ENCODE measurements around the gene ASAH2.
"Not testable (repeated sequence)": the region's sequence is repeated elsewhere in the genome, so short reads cannot be mapped to it uniquely, and the experiment has no call there.

Gene ASAH2

DNA sequence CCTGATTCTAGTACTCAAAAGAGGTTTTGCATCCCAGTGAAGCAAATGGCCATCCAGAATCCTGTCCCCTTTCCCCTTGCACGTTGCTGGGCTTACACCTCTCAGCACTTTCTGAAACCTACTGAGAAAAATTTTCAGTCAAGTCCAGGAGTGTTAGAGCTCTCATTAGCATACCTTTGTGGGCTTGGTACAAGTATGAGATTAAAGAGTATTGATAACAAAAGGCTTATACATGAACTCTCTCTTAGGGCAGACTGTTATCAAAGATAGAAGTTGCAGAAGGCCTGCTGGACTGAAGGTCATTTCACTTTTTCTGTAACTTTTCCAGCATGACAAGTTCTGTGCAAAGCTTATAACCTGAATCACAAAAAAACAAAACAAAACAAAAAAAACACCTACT, at the start of gene ASAH2:
Gene ASAH2, minus strand, starts transcription at position 123 of the 400 bp plus-strand sequence. CDS start 2,906 bp downstream, outside the sequence.
- no peak for DNase-seq

DNA sequence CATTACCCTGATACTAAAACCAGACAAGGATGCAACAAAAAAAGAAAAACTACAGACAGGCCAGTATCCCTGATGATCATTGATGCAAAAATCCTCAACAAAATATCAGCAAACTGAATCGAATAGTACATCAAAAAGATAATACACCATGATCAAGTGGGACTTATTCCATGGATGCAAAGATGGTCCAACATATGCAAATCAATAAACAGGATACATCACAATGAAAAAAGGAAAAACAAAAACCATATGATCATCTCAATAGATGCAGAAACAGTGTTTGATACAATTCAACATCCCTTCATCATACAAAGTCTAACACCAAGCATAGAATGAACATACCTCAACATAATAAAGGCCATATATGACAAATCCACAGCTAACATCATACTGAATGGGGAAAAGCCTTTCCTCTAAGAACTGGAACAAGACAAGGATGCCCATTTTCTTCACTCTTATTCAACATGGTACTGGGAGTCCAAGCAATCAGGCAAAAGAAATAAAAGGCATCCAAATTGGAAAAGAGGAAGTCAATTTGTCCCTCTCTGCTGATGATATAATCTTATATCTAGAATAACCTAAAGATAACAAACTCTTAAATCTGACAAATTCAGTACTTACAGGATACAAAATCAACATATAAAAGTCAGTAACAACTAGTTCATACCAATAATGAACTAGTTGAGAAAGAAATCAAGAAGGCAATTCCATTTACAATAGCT, 48.8 kb upstream of the ASAH2 start:
- no peak for DNase-seq

DNA sequence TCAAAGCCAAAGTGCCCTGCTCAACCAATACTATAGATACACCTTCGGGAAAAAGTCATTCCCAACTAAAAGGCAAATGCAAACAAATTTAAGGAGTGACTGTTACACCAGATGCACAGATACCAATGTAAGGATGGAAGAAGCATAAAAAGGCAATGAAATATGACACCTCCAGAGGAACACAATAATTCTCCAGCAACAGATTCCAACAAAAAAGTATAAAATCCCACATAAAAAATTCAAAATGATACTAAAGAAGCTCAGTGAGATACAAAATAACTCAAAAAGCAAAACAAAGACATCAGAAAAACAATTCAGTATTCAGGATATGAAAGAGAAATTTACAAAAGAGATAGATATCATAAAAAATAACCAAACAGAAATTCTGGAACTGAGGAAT, 44.1 kb upstream of the ASAH2 start:
- no peak for DNase-seq

DNA sequence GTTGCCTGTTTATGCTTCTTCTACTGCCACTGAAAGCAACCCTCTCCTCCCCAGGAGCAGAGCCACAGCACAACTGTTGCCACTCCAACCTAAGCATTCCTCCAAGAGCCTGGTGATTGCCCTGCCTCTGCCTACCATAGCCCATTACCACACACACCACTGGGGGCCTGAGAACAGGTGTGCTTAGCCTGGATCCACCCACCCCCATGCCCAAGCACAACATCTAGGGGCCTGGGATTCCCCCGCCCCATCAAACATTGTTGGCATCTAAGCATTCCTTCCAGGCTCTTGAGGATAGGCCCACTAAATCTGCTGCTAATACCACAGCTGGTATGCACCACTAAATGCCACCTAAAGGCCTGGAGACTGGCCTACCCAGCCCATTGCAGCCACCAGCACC, 43.3 kb upstream of the ASAH2 start:
- DNase-seq: no peak

DNA sequence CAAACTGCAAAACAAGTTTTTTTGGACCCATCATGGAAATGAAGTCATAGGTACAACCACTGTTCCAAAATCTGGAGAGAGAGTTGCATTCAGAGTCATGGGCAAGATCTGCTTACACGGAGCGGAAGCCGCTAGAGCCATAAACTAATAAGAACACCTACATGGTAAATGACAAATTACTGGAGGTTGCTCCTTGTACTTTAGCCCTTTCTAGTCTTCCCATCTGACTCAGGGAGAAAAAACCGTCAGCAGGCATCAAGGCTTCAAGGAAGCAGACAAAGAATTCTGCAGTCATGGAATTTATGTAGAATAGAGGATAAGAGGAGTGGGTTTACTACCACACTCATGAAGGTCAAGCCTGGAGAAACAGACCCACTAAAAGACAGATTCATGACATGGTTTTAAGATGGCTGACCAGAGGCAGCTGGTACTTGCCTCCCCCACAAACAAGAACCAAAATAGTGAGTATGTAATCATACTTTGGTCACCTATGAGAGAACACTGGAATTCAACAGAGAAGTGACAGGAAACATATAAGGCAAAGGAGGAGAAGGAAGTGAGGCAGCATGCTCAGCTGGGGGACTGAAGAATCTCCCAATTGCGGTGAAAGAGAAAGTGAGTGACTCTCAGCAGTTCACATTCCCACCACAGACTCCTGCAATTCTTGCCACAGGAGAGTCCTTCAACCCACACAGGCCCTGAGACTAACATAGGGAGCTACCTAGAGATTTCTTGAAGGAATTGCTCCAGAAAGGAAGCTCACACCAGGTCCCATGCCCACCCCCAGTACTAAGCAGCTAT, 42.4 kb upstream of the ASAH2 start:
- DNase-seq: no peak

DNA sequence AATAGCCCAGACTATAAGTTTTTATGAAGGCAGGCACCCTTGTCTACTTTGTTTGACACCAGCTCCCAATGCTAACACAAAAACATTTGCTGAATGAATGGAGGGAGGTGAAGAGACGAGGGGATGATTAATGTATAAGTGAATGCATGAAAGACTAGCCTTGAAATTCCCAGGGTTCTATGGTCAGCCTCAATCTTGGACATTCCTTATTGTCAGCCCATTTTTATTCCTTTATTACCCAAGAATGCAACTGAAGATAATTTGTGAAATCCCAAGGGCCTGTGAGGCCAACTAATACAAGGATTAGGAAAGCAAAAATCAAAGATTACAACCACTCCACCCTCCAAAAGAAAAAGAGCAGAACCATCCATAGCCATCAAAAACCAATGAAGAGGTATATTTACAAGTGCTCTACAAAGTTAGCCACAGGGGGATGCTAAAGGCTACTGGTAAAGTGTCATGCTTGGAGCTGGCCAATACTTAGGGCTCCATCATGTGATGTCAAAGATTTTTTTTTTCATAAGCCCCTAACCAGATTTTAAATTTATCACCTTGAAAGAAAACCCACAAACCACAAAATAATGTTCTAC, 40.0 kb upstream of the ASAH2 start:
- no peak for DNase-seq

DNA sequence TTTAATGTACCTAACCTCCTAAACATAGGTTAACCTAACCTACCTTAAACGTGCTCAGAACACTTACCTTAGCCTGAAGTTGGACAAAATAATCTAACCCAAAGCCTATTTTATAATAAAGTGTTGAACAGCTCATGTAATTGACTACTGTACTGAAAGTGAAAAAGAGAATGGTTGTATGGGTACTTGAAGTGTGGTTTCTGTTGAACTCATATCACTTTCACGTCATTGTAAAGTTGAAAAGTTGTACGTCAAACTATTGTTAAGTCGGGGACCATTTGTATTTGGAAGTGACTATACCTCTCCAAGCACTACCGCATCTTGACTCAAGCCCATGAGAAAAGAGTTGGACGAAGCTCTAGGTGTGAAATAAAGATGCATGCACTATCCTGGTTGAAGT, 37.9 kb upstream of the ASAH2 start:
- DNase-seq: no peak

DNA sequence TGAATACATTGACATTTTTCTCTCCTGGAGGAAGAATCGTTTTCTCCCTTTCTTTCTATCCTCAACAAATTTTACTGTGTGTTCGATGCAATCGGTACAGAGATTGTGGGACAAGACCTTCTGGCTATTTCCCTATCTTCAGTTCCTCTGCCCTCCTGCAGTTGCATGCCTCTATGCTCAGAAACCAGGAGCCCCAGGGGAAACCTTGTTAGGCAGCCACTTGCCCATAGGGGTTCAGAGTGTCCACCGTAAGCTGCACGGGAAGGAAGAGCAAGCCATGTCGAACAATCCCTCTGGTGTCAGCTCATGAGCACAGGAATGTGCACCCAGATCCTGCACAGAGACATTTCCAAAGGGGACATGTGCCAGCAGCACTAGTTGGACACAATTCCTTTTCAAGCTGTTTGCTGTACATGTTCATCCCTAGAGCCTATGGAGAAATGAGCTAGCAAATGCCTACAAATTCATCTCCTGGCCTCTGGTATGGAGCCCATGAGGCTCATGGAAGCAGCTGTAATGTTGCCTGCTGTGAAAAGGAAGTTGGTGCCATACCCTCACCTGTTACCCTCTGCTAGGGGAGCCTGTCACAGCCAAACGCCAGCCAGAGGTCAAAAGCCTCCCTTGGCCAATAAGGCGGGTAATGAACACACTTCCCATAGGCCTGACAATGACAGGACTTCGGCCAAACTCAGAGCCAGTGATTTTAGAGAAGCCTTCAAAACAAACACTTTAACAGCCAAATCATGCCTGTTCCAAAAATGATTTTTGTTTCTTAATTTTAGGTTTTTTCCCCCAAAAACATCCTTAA, 35.9 kb upstream of the ASAH2 start:
- no peak for DNase-seq

DNA sequence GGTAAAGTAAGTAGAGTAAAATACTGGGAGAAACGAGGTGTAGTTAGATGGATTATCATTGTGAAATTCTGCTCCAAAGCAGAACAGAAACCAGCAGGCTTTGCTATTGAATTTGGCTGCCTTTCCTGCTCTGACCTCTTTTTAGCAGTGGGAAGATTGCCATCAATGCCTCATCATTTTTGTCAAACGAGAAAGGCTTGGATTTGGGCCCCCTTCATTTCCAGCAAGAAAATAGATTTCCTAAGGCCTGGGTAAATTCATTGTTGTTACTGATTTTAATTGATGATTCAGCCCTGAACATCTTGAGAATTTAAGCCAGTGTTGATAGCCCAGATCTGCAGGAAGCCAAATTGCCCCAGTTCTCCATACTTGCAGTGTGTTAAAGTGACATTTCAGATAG, 35.2 kb upstream of the ASAH2 start:
- no peak for DNase-seq

DNA sequence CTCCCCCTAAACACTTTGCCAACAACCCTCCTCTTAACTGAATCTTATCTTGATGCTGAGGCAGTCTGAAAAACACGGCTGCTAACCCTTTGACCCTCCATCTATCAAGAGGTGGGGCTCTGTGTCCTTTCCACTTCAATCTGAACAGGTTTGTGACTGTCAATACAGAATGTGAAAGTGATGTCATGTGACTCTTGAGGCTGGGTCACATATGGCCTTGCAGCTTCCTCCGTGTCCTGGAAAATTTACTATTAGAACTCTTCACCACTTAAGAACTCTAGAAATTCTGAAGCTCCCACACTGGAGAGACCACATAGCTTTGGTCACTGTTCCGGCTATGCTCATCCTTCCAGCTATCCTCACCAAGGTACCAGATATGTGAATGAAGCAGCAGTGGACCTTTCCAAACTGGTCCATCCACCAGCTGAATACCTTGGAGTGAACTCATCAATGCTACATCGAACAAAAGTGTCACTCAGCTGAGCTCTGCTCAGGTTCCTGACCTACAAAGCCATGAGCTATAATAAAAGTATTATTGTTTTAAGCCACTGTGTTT, 30.7 kb upstream of the ASAH2 start:
- no peak for DNase-seq

DNA sequence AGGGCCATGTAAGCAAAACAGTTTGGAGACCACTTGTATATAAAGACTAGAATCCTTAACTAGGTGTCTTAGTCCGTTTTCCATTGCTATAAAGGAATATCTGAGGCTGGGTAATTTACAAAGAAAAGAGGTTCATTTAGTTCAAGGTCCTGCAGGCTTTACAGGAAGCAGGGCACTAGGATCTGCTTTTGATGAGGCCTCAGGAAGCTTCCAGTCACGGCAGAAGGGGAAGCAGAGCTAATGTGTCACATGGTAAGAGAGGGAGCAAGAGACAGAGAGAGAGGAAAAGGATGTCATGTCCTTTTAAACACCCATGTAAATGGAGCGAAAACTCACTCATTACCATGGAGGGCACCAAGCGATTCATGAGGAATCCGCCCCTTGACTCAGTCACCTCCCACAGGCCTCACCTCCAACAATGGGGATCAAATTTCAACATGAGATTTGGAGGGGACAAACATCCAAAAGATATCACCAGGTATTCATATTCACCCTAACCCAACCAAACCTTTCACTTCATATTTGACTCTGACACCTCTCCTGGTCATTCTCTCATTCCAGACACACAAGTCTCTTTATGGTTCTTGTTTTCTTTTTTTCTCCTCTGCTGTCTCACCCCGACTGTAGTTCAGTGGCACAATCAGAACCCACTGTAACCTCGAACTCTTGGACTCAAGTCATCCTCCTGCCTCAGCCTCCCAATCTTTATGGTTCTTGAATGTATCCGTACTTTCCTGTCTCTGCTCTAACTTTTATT, 30.1 kb upstream of the ASAH2 start:
- DNase-seq: no peak

DNA sequence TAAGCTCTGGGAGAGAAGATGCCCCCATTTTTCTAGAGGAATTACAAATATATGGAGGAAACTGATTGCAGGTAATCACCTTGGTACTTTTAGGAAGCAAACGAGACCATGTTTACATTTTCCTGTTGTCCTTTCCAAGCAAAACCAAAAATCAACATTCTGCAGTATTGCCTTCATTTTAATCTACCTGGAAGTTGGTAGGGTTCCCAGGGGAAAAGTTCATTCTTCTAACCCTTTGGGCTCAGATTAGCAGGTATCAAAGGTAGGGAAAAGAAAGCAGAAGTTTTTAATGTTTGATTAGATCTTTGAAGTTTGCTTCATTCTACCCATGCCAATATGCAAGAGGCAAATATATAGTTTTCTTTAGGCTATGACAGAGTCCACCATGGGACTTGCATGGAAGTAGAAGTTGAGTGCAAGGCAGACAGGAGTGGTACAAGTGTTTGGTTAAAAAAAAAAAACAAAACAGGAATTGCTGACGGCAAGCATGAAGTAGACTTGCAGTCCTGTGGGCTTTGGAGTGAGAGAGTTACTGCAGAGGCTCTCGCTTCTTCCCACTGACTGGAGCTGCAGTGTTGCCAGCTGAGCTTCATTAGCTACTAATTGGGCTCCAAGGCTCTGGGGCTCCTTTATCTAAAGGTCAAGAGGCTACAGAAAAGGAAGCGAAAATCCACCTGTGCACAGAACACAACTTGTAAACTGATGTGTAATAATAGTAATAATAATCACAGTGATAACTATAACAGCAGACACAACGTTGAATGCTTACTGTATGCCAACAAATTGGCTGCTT, 28.9 kb upstream of the ASAH2 start:
- no peak for DNase-seq

DNA sequence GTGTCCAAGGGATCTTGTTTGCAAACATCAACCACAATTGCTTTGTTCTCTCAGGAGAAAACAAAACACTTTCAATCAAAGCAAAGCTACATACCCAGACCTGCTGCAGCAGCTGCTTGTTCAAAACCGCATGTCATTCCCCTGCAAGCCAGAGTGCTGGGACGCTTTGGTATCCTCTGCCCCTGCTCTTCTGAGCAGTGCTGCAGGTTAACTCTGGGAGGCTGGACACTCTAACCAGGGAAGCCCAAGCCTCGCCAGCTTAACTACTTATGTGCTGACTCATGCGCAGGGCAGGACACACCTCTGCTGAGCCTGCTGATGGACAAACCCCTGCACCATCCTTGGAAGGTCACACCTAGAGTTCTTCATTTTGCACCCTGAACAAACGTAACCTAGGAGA, 28.2 kb upstream of the ASAH2 start:
- DNase-seq: no peak

DNA sequence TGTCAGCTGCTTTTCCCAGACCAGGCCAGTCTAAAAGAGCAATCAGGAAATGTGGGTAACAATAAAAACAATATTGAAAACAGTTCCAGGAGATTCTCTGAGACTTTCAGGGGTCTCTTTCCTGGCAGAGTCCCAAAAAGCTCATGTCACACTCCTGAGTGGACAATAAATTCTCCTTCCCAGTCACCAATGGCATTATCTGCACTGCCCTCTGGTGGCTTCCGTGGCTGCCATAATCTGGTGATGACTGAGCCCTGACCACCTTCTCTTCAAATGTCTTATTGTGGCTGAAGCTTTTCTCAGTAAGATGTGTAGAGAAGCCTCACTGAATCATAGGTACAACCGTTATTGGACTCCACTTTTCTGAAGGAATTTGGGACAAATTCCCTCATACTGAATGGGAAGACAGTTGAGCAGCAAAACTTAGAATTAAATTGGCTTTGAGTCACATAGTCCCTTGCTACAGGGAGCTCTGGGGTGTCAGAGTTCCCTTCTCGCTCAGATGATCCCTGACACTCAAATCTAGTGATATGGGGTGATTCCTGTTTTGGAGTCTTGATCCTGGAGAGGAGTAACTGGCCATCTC, 24.4 kb upstream of the ASAH2 start:
- DNase-seq: peak; percentile 22 to 25

DNA sequence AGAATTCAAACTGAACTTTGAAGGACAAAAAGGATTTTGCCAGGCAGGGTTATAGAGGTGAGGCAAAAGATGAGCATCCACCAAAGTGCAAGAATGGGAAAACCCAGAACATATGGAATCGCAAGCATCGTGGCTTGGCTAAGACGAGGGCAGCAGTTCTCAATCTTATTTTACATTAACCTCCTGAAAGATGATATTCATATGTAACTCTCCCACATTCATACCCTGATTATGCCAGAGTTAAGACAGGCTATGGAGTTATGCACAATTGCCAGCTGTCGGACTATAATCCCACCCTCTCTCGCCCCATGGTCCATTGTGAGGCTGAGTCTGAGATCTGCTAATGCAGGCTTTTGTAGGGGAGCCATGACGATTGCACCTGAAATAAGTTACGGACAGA, 21.2 kb upstream of the ASAH2 start:
- DNase-seq: no peak

DNA sequence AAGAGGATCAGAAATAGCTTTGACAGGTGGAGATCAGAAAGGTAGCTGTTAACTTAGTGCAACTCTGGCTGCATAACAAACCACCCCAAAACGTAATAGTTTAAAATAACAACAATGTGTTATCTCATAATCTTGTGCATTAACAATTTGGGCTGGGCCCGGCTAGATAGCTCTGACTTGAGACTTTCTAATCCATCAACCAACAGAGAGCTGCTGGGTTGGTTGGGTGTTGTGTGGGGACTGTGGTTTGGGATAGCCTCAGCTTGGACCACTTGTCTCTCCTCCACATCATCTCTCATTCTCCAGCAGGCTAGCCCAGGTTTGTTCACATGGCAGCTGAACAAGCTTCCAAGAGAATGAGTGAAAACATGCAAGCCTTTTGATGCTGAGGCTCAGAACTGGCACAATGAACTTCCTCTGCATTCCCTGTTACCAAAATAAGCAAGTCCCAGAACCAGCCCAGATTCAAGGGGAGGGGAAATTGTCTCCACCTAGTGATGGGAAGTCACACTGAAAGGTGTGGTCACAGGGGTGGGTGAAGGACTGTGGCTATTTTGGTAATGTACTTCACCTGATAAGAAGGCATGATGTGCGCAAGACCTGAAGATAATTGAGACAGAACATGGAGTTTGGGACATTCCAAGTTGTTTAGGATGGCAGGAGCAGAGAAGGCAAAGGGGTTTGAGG, 20.4 kb upstream of the ASAH2 start:
- no peak for DNase-seq

DNA sequence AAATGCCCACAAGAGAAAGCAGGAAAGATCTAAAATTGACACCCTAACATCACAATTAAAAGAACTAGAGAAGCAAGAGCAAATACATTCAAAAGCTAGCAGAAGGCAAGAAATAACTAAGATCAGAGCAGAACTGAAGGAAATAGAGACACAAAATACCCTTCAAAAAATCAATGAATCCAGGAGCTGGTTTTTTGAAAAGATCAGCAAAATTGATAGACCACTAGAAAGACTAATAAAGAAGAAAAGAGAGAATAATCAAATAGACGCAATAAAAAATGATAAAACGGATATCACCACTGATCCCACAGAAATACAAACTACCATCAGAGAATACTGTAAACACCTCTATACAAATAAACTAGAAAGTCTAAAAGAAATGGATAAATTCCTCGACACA, 16.6 kb upstream of the ASAH2 start:
- DNase-seq: not testable (repeated sequence)

DNA sequence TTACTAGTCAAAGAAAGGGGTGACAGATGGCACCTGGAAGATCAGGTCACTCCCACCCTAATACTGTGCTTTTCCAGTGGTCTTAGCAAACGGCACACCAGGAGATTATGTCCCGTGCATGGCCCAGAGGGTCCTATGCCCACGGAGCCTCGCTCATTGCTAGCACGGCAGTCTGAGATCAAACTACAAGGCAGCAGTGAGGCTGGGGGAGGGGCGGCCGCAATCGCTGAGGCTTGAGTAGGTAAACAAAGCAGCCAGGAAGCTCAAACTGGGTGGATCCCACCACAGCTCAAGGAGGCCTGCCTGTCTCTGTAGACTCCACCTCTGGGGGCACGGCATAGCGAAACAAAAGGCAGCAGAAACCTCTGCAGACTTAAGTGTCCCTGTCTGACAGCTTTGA, 11.3 kb upstream of the ASAH2 start:
- DNase-seq: not testable (repeated sequence)

DNA sequence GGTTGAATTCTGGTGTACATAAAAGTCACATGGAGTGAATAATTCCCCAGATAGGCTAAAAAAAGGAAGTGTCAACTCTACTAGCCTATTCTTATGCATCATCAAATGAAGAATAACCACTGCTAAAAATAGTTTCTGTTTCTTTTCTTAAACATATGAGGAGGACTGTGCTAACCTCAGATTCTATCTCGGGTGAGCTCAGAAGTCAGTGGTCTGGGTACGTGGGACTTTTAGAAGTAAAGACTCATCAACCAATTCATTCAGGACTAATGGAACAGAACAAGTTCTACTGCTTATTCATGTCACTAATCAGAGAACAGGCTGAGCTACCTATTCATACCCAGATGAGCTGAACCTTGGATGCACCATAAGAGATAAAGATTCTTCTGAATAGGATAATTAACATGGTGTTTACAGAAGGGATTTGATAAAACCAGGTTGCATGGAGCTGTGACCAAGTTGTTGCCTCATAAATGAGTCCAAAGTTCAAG, 9.5 kb upstream of the ASAH2 start:
- DNase-seq: peak in 1 of 2 donors; percentile 5

DNA sequence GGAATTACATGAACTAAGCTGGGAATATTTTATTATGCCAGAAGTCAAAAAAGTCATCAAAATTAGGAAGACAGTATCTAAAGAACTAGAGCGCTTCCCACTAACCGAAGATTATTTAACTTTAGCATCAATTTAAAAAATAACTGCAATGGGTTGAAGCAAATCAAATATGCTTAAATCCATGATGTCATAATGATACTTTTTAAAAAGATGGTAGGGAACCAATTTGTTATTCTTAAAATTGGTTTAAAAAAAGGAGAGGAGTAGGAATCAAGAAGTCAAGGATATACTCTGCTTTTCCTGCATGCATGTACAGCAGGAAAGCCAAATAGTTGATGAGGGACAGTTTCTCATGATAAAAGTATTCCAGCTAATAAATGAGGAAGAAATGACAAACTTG, 3.2 kb upstream of the ASAH2 start:
- no peak for DNase-seq
